Measurements from ENCODE around the gene NCBP2.

The NCBP2 gene

GRCh38 chr3:196941729-196942225, 551 bp downstream of the NCBP2 start:
- peak; percentile 20 to 46 for DNase-seq (ENCODE audit: low read depth in 1 of 2, low spot score in 1 of 2)

GRCh38 chr3:196938576-196938975, 3.8 kb downstream of the NCBP2 start:
- DNase-seq (ENCODE audit: low read depth in 1 of 2, low spot score in 1 of 2) = no peak

GRCh38 chr3:196938124-196938523, 4.2 kb downstream of the NCBP2 start:
- no peak for DNase-seq (ENCODE audit: low read depth in 1 of 2, low spot score in 1 of 2)

- no peak for DNase-seq (ENCODE audit: low read depth in 1 of 2, low spot score in 1 of 2)
Measured at GRCh38 chr3:196936288-196936687, 6.0 kb downstream of the NCBP2 start.

- DNase-seq (ENCODE audit: low read depth in 1 of 2, low spot score in 1 of 2) = no peak
Measured at GRCh38 chr3:196932600-196932999, 9.7 kb downstream of the NCBP2 start.

- no peak for DNase-seq (ENCODE audit: low read depth in 1 of 2, low spot score in 1 of 2)
Measured at GRCh38 chr3:196931828-196932587, 10.3 kb downstream of the NCBP2 start.

GRCh38 chr3:196931157-196931556, 11.2 kb downstream of the NCBP2 start:
- DNase-seq (ENCODE audit: low read depth in 1 of 2, low spot score in 1 of 2) = no peak

- no peak for DNase-seq (ENCODE audit: low read depth in 1 of 2, low spot score in 1 of 2)
Measured at GRCh38 chr3:196927571-196928453, 14.5 kb downstream of the NCBP2 start.

GRCh38 chr3:196920733-196921132, 21.6 kb downstream of the NCBP2 start:
- DNase-seq (ENCODE audit: low read depth in 1 of 2, low spot score in 1 of 2) = no peak

- DNase-seq (ENCODE audit: low read depth in 1 of 2, low spot score in 1 of 2) = no peak
Measured at GRCh38 chr3:196918968-196919367, 23.4 kb downstream of the NCBP2 start.

GRCh38 chr3:196916995-196917394, 25.3 kb downstream of the NCBP2 start:
- no peak for DNase-seq (ENCODE audit: low read depth in 1 of 2, low spot score in 1 of 2)

- no peak for DNase-seq (ENCODE audit: low read depth in 1 of 2, low spot score in 1 of 2)
Measured at GRCh38 chr3:196916221-196916620, 26.1 kb downstream of the NCBP2 start.

GRCh38 chr3:196915375-196915774, 27.0 kb downstream of the NCBP2 start:
- DNase-seq (ENCODE audit: low read depth in 1 of 2, low spot score in 1 of 2) = no peak

- no peak for DNase-seq (ENCODE audit: low read depth in 1 of 2, low spot score in 1 of 2)
Measured at GRCh38 chr3:196914866-196915265, 27.5 kb downstream of the NCBP2 start.

- no peak for DNase-seq (ENCODE audit: low read depth in 1 of 2, low spot score in 1 of 2)
Measured at GRCh38 chr3:196903740-196904139, 38.6 kb downstream of the NCBP2 start.

- no peak for DNase-seq (ENCODE audit: low read depth in 1 of 2, low spot score in 1 of 2)
Measured at GRCh38 chr3:196902296-196902695, 40.0 kb downstream of the NCBP2 start.

- DNase-seq (ENCODE audit: low read depth in 1 of 2, low spot score in 1 of 2) = no peak
Measured at GRCh38 chr3:196901768-196902167, 40.6 kb downstream of the NCBP2 start.

GRCh38 chr3:196896229-196896628, 46.1 kb downstream of the NCBP2 start:
- DNase-seq (ENCODE audit: low read depth in 1 of 2, low spot score in 1 of 2) = no peak

- no peak for DNase-seq (ENCODE audit: low read depth in 1 of 2, low spot score in 1 of 2)
Measured at GRCh38 chr3:196894557-196895295, 47.6 kb downstream of the NCBP2 start.

- no peak for DNase-seq (ENCODE audit: low read depth in 1 of 2, low spot score in 1 of 2)
Measured at GRCh38 chr3:196889844-196890708, 52.3 kb downstream of the NCBP2 start.

Measured in activated T-helper 1 cell treated with anti-CD3 and anti-CD28 coated beads, Interleukin-2, amount 50 U/mL, for 16 hours (primary cell).